ENCODE results near the gene NTHL1. TPM values are rescaled to one million over a fixed set of nuclear protein-coding genes. Genes with fewer than 3 reads are reported as not detected.

NTHL1 gene
- total and polyA plus RNA-seq, 2 of the 13 experiments (the other 11 are each of a cell fraction or from before 2014, with no cell fraction given) = 47.5 to 64.9 TPM

- TF ChIP-seq, protein P1, sequence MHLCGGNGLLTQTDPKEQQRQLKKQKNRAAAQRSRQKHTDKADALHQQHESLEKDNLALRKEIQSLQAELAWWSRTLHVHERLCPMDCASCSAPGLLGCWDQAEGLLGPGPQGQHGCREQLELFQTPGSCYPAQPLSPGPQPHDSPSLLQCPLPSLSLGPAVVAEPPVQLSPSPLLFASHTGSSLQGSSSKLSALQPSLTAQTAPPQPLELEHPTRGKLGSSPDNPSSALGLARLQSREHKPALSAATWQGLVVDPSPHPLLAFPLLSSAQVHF (CRISPR knock-in tag; IDR thresholded peaks at IDR 0.05) = no peak
- peak; percentile 48; the same call in 1 of the 2 replicates for TF ChIP-seq ZNF878 (CRISPR knock-in tag; IDR thresholded peaks at IDR 0.05)
- no peak for TF ChIP-seq SP1 (IDR thresholded peaks at IDR 0.05)
- no peak; the same call in 1 of the 2 replicates for TF ChIP-seq SP1 (CRISPR knock-in tag; IDR thresholded peaks at IDR 0.05)
- TF ChIP-seq HMGXB4 (CRISPR knock-in tag; IDR thresholded peaks at IDR 0.05; ENCODE audit: borderline replicate concordance in 1 of 2, low read depth in 1 of 2) = peak; percentile 70 to 73
- TF ChIP-seq ZNF329 (CRISPR knock-in tag; IDR thresholded peaks at IDR 0.05; ENCODE audit: low read depth) = no peak
- TF ChIP-seq SIN3A (IDR thresholded peaks at IDR 0.05; ENCODE audit: borderline replicate concordance, low read depth, low read length) = peak; percentile 70; the same call in 1 of the 2 replicates
- TF ChIP-seq POLR2A (IDR thresholded peaks at IDR 0.05; ENCODE audit: insufficient read depth in 1 of 2, low read depth in 2 of 2, low read length in 2 of 2) = peak in 1 of 2 experiments; percentile 52; a peak in 3 of 4 replicates
- no peak for TF ChIP-seq XBP1 (CRISPR knock-in tag; IDR thresholded peaks at IDR 0.05)
- 0 out of 2 replicates have a peak, but pooled peaks have one; percentile 74 for TF ChIP-seq ZNF512B (CRISPR knock-in tag; IDR thresholded peaks at IDR 0.05; ENCODE audit: borderline replicate concordance)
- TF ChIP-seq KLF9 (CRISPR knock-in tag; IDR thresholded peaks at IDR 0.05; ENCODE audit: low read depth) = peak; percentile 62; the same call in 1 of the 2 replicates
- TF ChIP-seq IRF9 (CRISPR knock-in tag; IDR thresholded peaks at IDR 0.05; ENCODE audit: borderline replicate concordance) = no peak
- TF ChIP-seq ZNF318 (CRISPR knock-in tag; IDR thresholded peaks at IDR 0.05) = peak; percentile 10; the same call in 1 of the 2 replicates
Measured at GRCh38 chr16:2039274-2040031, 8.2 kb downstream of the NTHL1 start (continued).
